DMS53 treated with DMSO at 0.1 percent for 48 hours (cell line): Measurements from ENCODE around the gene LONRF2.
"Not testable (repeated sequence)": the region's sequence is repeated elsewhere in the genome, so short reads cannot be mapped to it uniquely, and the experiment has no call there.

Experiments
- DNase-seq: peaks from one replicate; lab custom pipeline; 2025; ENCODE audit not compliant: unreplicated experiment; lab: John Stamatoyannopoulos, UW

The LONRF2 gene

GRCh38 chr2:100321866-100322820, at the start of gene LONRF2:
Gene LONRF2 (minus strand): TSS chr2:100322501. CDS start chr2:100322093, 408 bp downstream.
- peak; percentile 87 for DNase-seq

DNA sequence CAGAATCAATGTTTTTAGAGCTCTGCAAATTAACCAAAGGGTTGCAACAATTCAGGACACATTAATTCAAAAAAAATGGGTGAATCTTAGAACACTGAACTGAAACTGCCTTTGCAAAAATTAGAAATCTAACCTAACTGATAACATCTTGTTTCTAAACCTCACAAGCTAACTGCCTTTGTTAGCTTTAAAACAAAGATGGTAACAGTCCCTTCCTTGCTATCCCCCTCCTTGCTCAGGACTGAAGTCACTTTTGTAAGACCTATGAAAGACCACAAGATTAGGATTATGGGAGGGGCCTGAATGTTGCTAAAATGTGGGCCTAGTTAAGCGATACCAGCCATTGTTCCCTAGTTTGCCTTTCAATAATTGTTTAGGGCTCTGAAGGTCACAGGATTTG, 44.9 kb upstream of the LONRF2 start:
- DNase-seq, result no peak

- peak; percentile 17 for DNase-seq
Measured at GRCh38 chr2:100365434-100365833, 43.1 kb upstream of the LONRF2 start.

DNA sequence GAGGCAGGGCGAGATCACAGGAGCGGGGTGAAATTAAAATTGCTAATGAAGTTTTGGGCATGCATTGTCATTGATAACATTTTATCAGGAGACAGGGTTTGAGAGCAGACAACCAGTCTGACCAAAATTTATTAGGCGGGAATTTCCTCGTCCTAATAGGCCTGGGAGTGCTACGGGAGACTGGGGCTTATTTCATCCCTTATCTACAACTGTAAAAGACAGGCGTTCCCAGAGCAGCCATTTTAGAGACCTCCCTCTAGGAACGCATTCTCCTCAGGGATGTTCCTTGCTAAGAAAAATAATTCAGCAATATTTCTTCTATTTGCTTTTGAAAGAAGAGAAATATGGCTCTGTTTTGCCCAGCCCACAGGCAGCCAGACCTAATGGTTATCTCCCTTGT, 40.0 kb upstream of the LONRF2 start:
- DNase-seq, result not testable (repeated sequence)

DNA sequence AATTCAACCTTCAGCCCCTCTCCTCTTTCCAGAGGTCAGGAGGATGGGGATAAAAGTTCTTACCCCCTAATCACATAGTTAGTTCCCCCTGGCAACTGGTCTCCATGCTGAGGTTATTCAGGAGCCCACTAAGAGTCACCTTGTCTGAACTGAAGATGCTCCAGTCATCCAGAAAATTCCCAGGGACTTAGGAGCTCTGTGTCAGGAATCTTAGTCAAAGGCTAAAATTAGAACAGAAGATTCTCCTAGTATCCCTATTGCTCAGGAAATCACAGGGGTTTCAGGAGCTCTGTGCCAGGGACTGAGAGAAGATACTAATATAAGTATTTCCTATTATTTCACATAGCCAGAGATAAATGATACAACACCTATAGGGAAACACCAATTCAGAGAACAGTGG, 37.3 kb upstream of the LONRF2 start:
- no peak for DNase-seq

DNA sequence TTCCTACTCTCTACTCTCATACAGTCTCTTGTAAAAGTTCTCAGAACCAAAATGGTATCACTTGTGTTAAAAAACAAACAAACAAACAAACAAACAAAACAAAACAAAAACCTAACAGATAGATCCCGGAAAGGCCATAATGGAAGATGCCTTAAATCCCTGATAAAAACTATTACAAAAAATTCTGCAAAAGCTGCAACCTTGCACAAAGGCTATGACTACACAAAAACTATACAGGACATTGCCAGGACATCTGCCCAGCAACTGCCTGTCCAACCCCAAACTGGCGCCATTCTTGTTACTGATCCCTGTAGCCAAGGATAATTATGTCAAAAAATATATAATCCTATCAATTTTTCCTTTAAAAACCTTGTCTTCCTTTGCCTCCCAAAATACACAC, 36.3 kb upstream of the LONRF2 start:
- DNase-seq, result no peak

GRCh38 chr2:100352521-100352920, 30.2 kb upstream of the LONRF2 start:
- DNase-seq, result no peak

GRCh38 chr2:100350661-100351185, 28.4 kb upstream of the LONRF2 start:
- no peak for DNase-seq

DNA sequence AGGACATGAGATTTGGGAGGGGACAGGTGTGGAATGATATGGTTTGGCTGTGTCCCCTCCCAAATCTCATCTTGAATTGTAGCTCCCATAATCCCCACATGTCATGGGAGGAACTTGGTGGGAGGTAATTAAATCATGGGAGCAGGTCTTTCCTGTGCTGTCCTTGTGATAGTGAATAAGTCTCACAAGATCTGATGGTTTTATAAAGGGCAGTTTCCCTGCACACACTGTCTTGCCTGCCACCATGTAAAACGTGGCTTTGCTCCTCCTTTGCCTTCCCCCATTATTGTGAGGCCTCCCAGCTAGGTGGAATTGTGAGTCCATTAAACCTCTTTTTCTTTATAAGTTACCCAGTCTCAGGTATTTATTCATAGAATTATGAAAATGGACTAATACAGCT, 22.8 kb upstream of the LONRF2 start:
- not testable (repeated sequence) for DNase-seq

- peak; percentile 93 for DNase-seq
Measured at GRCh38 chr2:100344433-100344832, 22.1 kb upstream of the LONRF2 start.

GRCh38 chr2:100342466-100342865, 20.2 kb upstream of the LONRF2 start:
- DNase-seq, result not testable (repeated sequence)

- peak; percentile 95 for DNase-seq
Measured at GRCh38 chr2:100339823-100340222, 17.5 kb upstream of the LONRF2 start.

GRCh38 chr2:100334929-100335328, 12.6 kb upstream of the LONRF2 start:
- DNase-seq, result no peak

GRCh38 chr2:100327742-100328141, 5.4 kb upstream of the LONRF2 start:
- no peak for DNase-seq

GRCh38 chr2:100321179-100321865, 979 bp downstream of the LONRF2 start:
- DNase-seq, result peak; percentile 60

GRCh38 chr2:100320547-100321178, 1.6 kb downstream of the LONRF2 start:
- peak; percentile 80 for DNase-seq

- DNase-seq, result peak; percentile 15
Measured at GRCh38 chr2:100317634-100318033, 4.7 kb downstream of the LONRF2 start.

GRCh38 chr2:100309973-100310719, 12.2 kb downstream of the LONRF2 start:
- no peak for DNase-seq

DNA sequence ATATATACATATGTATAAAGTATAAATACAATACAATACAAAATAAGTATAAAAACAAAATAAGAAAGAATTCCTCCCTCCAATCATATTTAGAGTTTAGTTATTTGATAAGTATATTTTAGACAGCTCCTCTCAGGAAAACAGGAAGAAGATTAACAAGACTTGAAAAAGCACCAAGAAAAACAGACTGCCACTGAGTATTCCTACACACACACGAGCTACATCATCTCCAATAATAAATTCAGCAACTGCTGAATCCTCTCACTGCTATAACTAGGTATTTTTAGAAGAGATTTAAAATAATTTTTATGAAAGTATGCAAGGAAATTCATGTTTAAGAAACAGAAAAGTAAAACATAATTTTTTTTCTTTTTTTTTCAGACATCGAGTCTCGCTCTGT, 13.0 kb downstream of the LONRF2 start:
- no peak for DNase-seq

GRCh38 chr2:100303744-100304143, 18.6 kb downstream of the LONRF2 start:
- no peak for DNase-seq

DNA sequence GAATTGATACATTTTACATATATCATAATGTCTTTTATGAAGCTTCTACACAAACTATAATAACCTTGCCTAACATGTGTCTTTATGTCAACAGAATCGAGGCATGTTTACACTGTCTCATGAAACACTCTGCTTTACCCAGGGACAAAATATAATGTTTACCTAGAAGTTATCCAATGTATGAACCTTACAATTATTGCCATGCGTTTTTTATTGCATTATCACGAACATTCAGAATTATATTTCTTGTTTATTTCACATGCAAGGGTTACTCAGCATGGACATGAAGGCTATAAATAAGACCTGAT, 19.8 kb downstream of the LONRF2 start:
- peak; percentile 39 for DNase-seq
